ENCODE measurements around the gene PARM1.

DNA sequence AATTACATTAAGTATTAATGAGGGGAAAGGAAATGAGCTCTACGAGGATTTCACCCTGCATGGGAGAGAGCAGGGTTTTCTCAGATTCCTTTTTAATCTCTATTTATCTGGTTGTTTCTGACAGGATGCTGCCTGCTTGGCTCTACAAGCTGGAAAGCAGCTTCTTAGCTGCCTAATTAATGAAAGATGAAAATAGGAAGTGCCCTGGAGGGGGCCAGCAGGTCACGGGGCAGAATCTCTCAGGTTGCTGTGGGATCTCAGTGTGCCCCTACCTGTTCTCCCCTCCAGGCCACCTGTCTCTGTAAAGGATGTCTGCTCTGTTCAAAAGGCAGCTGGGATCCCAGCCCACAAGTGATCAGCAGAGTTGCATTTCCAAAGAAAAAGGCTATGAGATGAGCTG is 113.7 kb downstream of the PARM1 start:
- TF ChIP-seq, protein P1, sequence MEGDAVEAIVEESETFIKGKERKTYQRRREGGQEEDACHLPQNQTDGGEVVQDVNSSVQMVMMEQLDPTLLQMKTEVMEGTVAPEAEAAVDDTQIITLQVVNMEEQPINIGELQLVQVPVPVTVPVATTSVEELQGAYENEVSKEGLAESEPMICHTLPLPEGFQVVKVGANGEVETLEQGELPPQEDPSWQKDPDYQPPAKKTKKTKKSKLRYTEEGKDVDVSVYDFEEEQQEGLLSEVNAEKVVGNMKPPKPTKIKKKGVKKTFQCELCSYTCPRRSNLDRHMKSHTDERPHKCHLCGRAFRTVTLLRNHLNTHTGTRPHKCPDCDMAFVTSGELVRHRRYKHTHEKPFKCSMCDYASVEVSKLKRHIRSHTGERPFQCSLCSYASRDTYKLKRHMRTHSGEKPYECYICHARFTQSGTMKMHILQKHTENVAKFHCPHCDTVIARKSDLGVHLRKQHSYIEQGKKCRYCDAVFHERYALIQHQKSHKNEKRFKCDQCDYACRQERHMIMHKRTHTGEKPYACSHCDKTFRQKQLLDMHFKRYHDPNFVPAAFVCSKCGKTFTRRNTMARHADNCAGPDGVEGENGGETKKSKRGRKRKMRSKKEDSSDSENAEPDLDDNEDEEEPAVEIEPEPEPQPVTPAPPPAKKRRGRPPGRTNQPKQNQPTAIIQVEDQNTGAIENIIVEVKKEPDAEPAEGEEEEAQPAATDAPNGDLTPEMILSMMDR (IDR thresholded peaks at IDR 0.05; ENCODE audit: poor library complexity), result no peak
- no peak for TF ChIP-seq EZH2phosphoT487 (IDR thresholded peaks at IDR 0.05; ENCODE audit: low read depth, severe bottlenecking, unreplicated experiment)

Data from hepatocyte (in vitro differentiated cells).